HEK293T (cell line): ENCODE results near the gene PCIF1.

Experiments
- CTCF ChIA-PET: fragments of 350-600 bp; formaldehyde crosslinking; extraction: SDS; loops from one replicate; lab custom pipeline; 2021; ENCODE audit warnings: antibody characterized with exemption, inconsistent platforms; lab: Yijun Ruan, JAX
- POLR2A ChIA-PET: fragments of 350-600 bp; formaldehyde crosslinking; extraction: SDS; loops from one replicate; lab custom pipeline; 2020; ENCODE audit warnings: antibody characterized with exemption, inconsistent platforms; lab: Yijun Ruan, JAX
- DNase-seq: peaks from one replicate; pipeline ENCODE4 v3.0.0; 2012; ENCODE audit warnings: mixed read lengths; ENCODE audit errors: extremely low spot score
- ARNT ChIP-seq: fragments of 450-650 bp; IDR thresholded peaks from 2 replicates; pipeline ENCODE4 v1.6.1; 2017; ENCODE audit warnings: mild to moderate bottlenecking
- BHLHE40 ChIP-seq: fragments of 450-650 bp; IDR thresholded peaks from 2 replicates; pipeline ENCODE4 v1.6.1; 2016; ENCODE audit warnings: mild to moderate bottlenecking, moderate library complexity, borderline replicate concordance
- CTBP1 ChIP-seq: fragments of 450-650 bp; IDR thresholded peaks from 2 replicates; pipeline ENCODE4 v1.6.1; 2016; ENCODE audit warnings: borderline replicate concordance
- ELF4 ChIP-seq: fragments of 450-650 bp; IDR thresholded peaks from 2 replicates; pipeline ENCODE4 v1.6.1; 2017; ENCODE audit warnings: antibody characterized with exemption
- FOXA1 ChIP-seq: fragments of 450-650 bp; IDR thresholded peaks from 2 replicates; pipeline ENCODE4 v1.6.1; 2016; ENCODE audit warnings: mild to moderate bottlenecking
- FOXK2 ChIP-seq: fragments of 450-650 bp; IDR thresholded peaks from 2 replicates; pipeline ENCODE4 v1.6.1; 2016; ENCODE audit warnings: mild to moderate bottlenecking
- FOXM1 ChIP-seq: fragments of 450-650 bp; IDR thresholded peaks from 2 replicates; pipeline ENCODE4 v1.6.1; 2017; ENCODE audit warnings: mild to moderate bottlenecking, borderline replicate concordance
- HDGF ChIP-seq: fragments of 450-650 bp; IDR thresholded peaks from 2 replicates; pipeline ENCODE4 v1.6.1; 2017; ENCODE audit warnings: antibody characterized with exemption, borderline replicate concordance
- L3MBTL2 ChIP-seq: fragments of 450-650 bp; conservative IDR thresholded peaks from 2 replicates; pipeline ENCODE4 v1.6.1; 2016; ENCODE audit warnings: mild to moderate bottlenecking
- LEF1 ChIP-seq: fragments of 450-650 bp; IDR thresholded peaks from 2 replicates; pipeline ENCODE4 v1.6.1; 2017; ENCODE audit warnings: mild to moderate bottlenecking, borderline replicate concordance
- NFRKB ChIP-seq: fragments of 450-650 bp; IDR thresholded peaks from 2 replicates; pipeline ENCODE4 v1.6.1; 2016; ENCODE audit warnings: mild to moderate bottlenecking, moderate library complexity
- PKNOX1 ChIP-seq: fragments of 450-650 bp; IDR thresholded peaks from 2 replicates; pipeline ENCODE4 v1.6.1; 2016
- SP1 ChIP-seq: fragments of 450-650 bp; IDR thresholded peaks from 2 replicates; pipeline ENCODE4 v1.6.1; 2017
- SUZ12 ChIP-seq: fragments of 450-650 bp; IDR thresholded peaks from 2 replicates; pipeline ENCODE4 v1.6.1; 2016; ENCODE audit warnings: mild to moderate bottlenecking
- TARDBP ChIP-seq: fragments of 450-650 bp; IDR thresholded peaks from 2 replicates; pipeline ENCODE4 v1.6.1; 2016
- ZNF384 ChIP-seq: fragments of 450-650 bp; IDR thresholded peaks from 2 replicates; pipeline ENCODE4 v1.6.1; 2016

PCIF1 gene

GRCh38 chr20:45921337-45922189 is 12.9 kb upstream of the PCIF1 start:
- TF ChIP-seq NFRKB: no peak
- TF ChIP-seq FOXK2: no peak
- TF ChIP-seq PKNOX1: peak; percentile 23; the same call in 1 of the 2 replicates
- POLR2A ChIA-PET: interaction anchor here (1.0 to 2.8 kb wide), 3 partner anchors 12 to 13 kb away, joined by 3 to 19 read pairs (median 7); partner anchors contain the start of gene PCIF1
- no peak for DNase-seq
- CTCF ChIA-PET: interaction anchor here (0.8 kb wide), 1 partner anchor 13 kb away, joined by 3 read pairs; the partner anchor contains the start of gene PCIF1

GRCh38 chr20:45924391-45925261 is 9.9 kb upstream of the PCIF1 start:
- ChIA-PET POLR2A (interaction anchor here (0.7 to 3.2 kb wide), 2 partner anchors 9 to 14 kb away, joined by 3 to 25 read pairs; partner anchors contain the start of gene PCIF1), CTCF (interaction anchor here (0.6 kb wide), 1 partner anchor 201 kb away, joined by 4 read pairs; no protein-coding TSS in a partner anchor)
- no peak for DNase-seq

GRCh38 chr20:45925821-45926506 is 8.5 kb upstream of the PCIF1 start:
- DNase-seq: no peak
- TF ChIP-seq SUZ12: no peak
- no peak for TF ChIP-seq TARDBP
- no peak for TF ChIP-seq PKNOX1
- TF ChIP-seq FOXM1: no peak
- TF ChIP-seq ARNT: no peak
- TF ChIP-seq LEF1: no peak
- no peak for TF ChIP-seq ELF4
- TF ChIP-seq SP1: no peak
- TF ChIP-seq CTBP1: no peak
- no peak for TF ChIP-seq ZNF384
- TF ChIP-seq HDGF: no peak
- no peak for TF ChIP-seq FOXK2
- no peak for TF ChIP-seq BHLHE40
- POLR2A ChIA-PET: interaction anchor here (1.0 to 3.2 kb wide), 3 partner anchors 8 to 21 kb away, joined by 3 to 25 read pairs (median 3); partner anchors contain the start of gene PCIF1
- CTCF ChIA-PET: no interaction called here

More at GRCh38 chr20:45924391-45925261, 9.9 kb upstream of the PCIF1 start:
- TF ChIP-seq L3MBTL2 (no peak), PKNOX1 (no peak), CTBP1 (no peak), TARDBP (no peak), HDGF (no peak), NFRKB (no peak), FOXM1 (no peak), ELF4 (no peak), SUZ12 (no peak), SP1 (no peak), FOXK2 (no peak)

GRCh38 chr20:45926731-45927070 is 7.8 kb upstream of the PCIF1 start:
- POLR2A ChIA-PET: interaction anchor here (1.0 to 1.3 kb wide), 2 partner anchors 10 to 22 kb away, joined by 3 read pairs; no protein-coding TSS in a partner anchor
- CTCF ChIA-PET: no interaction called here
- TF ChIP-seq FOXK2 (no peak), CTBP1 (no peak), TARDBP (no peak), FOXA1 (no peak), ELF4 (no peak), ZNF384 (no peak), ARNT (no peak), LEF1 (no peak), SP1 (no peak), L3MBTL2 (no peak), NFRKB (no peak), BHLHE40 (no peak), SUZ12 (no peak), PKNOX1 (no peak), HDGF (no peak)
- DNase-seq: no peak
